HepG2 (cell line): ENCODE data around the gene CCDC17. TPM values are rescaled to one million over a fixed set of nuclear protein-coding genes. Genes with fewer than 3 reads are reported as not detected.

Experiments used
- ATAC-seq: fragments of 200-7000 bp; cut with Tn5 transposase; 3 replicates; pipeline ENCODE4 v1.9.1; 2020; ENCODE audit warnings: mild to moderate bottlenecking, moderate library complexity
- BruUV-seq: library from RNA; stranded (reverse); fragments of 400-500 nt; replicated peaks from 2 replicates; lab custom pipeline; 2021; lab: Mats Ljungman, UMichigan
- CTCF ChIA-PET: fragments of 300-600 bp; formaldehyde crosslinking; extraction: SDS; loops from one replicate; lab custom pipeline; 2021; ENCODE audit warnings: low total read pairs, inconsistent platforms, low intra/inter-chr PET ratio; lab: Yijun Ruan, JAX
- POLR2A ChIA-PET: fragments of 350-600 bp; sonication (Branson Sonifier 250); formaldehyde crosslinking; loops from one replicate; lab custom pipeline; 2020; ENCODE audit warnings: antibody characterized with exemption, inconsistent platforms; lab: Yijun Ruan, JAX
- DNase-seq: peaks from one replicate; pipeline ENCODE4 v3.0.0-alpha.2; 2015; ENCODE audit warnings: low spot score
- FAIRE-seq: peaks from 3 replicates; lab custom pipeline; 2011; peaks lifted over from hg19 to GRCh38; lab: Jason Lieb, UNC
- H2AFZ ChIP-seq: one replicate; pipeline ENCODE4 v1.6.1; 2011; ENCODE audit warnings: low read length, inconsistent platforms
- H3K27ac ChIP-seq: fragments of 300-600 bp; 3 replicates; pipeline ENCODE4 v1.8.0; 2011; ENCODE audit warnings: mixed run types, mild to moderate bottlenecking, mixed read lengths, low read length, inconsistent platforms; ENCODE audit not compliant: insufficient read depth; ENCODE audit errors: extremely low read length
- H3K27me3 ChIP-seq, 2 experiments: fragments of 200-600 bp in 1 of 2; 2 replicates in 1 of 2; 3 replicates in 1 of 2; pipeline versions ENCODE4 v1.6.0 to v1.8.0; 2011; ENCODE audit warnings: low read length in 2 of 2, mild to moderate bottlenecking in 2 of 2, moderate library complexity in 2 of 2, inconsistent platforms in 1 of 2; ENCODE audit not compliant: insufficient read depth in 2 of 2, control insufficient read depth in 1 of 2
- H3K36me3 ChIP-seq, 2 experiments: fragments of 200-600 bp in 1 of 2; replicated peaks in 1 of 2; 2 replicates in 1 of 2; 3 replicates in 1 of 2; pipeline versions ENCODE4 v1.5.1 to v1.8.0; 2011; ENCODE audit warnings: low read length in 2 of 2, inconsistent platforms in 1 of 2; ENCODE audit not compliant: insufficient read depth in 2 of 2, control insufficient read depth in 1 of 2
- H3K4me1 ChIP-seq: 2 replicates; pipeline ENCODE4 v1.5.1; 2012; ENCODE audit warnings: low read length, inconsistent platforms; ENCODE audit not compliant: insufficient read depth
- H3K4me2 ChIP-seq: 2 replicates; pipeline ENCODE4 v1.6.0; 2011; ENCODE audit warnings: low read depth, low read length, inconsistent platforms
- H3K4me3 ChIP-seq, 3 experiments: fragments of 200-600 bp in 1 of 3; sonication (generic), shearing (Covaris generic) in 1 of 3; replicated peaks in 1 of 3; 2 replicates each; pipeline ENCODE4 v1.5.1; 2011 to 2016; ENCODE audit warnings: low read length in 3 of 3, inconsistent platforms in 2 of 3, low read depth in 2 of 3, mild to moderate bottlenecking in 2 of 3, control low read depth in 1 of 3, mixed read lengths in 1 of 3; ENCODE audit not compliant: insufficient read depth in 1 of 3
- H3K79me2 ChIP-seq: one replicate; pipeline ENCODE4 v1.6.1; 2011; ENCODE audit warnings: low read length, inconsistent platforms; ENCODE audit not compliant: insufficient read depth
- H3K9ac ChIP-seq: 2 replicates; pipeline ENCODE4 v1.6.0; 2011; ENCODE audit warnings: mild to moderate bottlenecking, low read depth, low read length, inconsistent platforms; ENCODE audit not compliant: insufficient read depth
- H3K9me3 ChIP-seq: 2 replicates; pipeline ENCODE4 v1.5.1; 2012; ENCODE audit warnings: mild to moderate bottlenecking, low read length
- H4K20me1 ChIP-seq: 2 replicates; pipeline ENCODE4 v1.6.0; 2011; ENCODE audit warnings: inconsistent platforms, mild to moderate bottlenecking, low read length, moderate library complexity; ENCODE audit not compliant: insufficient read depth
- AGO1 ChIP-seq: fragments of 200-400 bp; formaldehyde crosslinking; IDR thresholded peaks from 2 replicates; pipeline ENCODE4 v1.6.1; 2017; ENCODE audit warnings: mild to moderate bottlenecking, low read depth, low read length, moderate library complexity; ENCODE audit not compliant: poor library complexity, severe bottlenecking
- ATF1 ChIP-seq: IDR thresholded peaks from 2 replicates; pipeline ENCODE4 v1.6.1; 2016; ENCODE audit warnings: mild to moderate bottlenecking, control low read depth
- CREB1 ChIP-seq, 2 experiments: fragments of 450-650 bp in 1 of 2; IDR thresholded peaks; 2 replicates each; pipeline ENCODE4 v1.6.1; 2016 to 2017; ENCODE audit warnings: control low read depth in 1 of 2, mild to moderate bottlenecking in 1 of 2, missing compliant biosample characterization in 1 of 2, missing genetic modification characterization in 1 of 2
- CREM ChIP-seq, 2 experiments: sonication (generic) in 1 of 2; formaldehyde crosslinking in 1 of 2; IDR thresholded peaks; 2 replicates each; pipeline versions ENCODE4 v1.4.0 to v1.6.1; 2016 to 2020; ENCODE audit warnings: antibody characterized with exemption in 1 of 2, mild to moderate bottlenecking in 1 of 2, missing genetic modification reagents in 1 of 2
- DNMT3B ChIP-seq: conservative IDR thresholded peaks from 2 replicates; pipeline ENCODE4 v1.6.1; 2016; ENCODE audit warnings: missing biosample characterization, control low read depth
- IKZF4 ChIP-seq: sonication (generic); formaldehyde crosslinking; IDR thresholded peaks from 2 replicates; pipeline ENCODE4 v1.5.1; 2020; ENCODE audit warnings: borderline replicate concordance, mild to moderate bottlenecking, low read depth, missing genetic modification reagents; ENCODE audit errors: not compliant biosample characterization
- MLLT10 ChIP-seq: sonication (generic); formaldehyde crosslinking; IDR thresholded peaks from 2 replicates; pipeline ENCODE4 v1.4.0; 2020; ENCODE audit warnings: missing genetic modification reagents
- NFYB ChIP-seq: sonication (generic); formaldehyde crosslinking; IDR thresholded peaks from 2 replicates; pipeline ENCODE4 v1.4.0; 2020; ENCODE audit warnings: missing genetic modification reagents
- PHF21A ChIP-seq: sonication (generic); formaldehyde crosslinking; IDR thresholded peaks from 2 replicates; pipeline ENCODE4 v1.5.0; 2020; ENCODE audit warnings: mild to moderate bottlenecking, missing genetic modification reagents
- RFXANK ChIP-seq: IDR thresholded peaks from 2 replicates; pipeline ENCODE4 v1.6.1; 2016
- SNAPC2 ChIP-seq: sonication (generic); formaldehyde crosslinking; IDR thresholded peaks from 2 replicates; pipeline ENCODE4 v1.8.1; 2022; ENCODE audit warnings: mild to moderate bottlenecking, missing genetic modification reagents
- SP4 ChIP-seq: sonication (generic); formaldehyde crosslinking; IDR thresholded peaks from 2 replicates; pipeline ENCODE4 v1.8.1; 2023; ENCODE audit warnings: mild to moderate bottlenecking, missing genetic modification reagents
- TEAD2 ChIP-seq: sonication (generic); formaldehyde crosslinking; IDR thresholded peaks from 2 replicates; pipeline ENCODE4 v1.9.0; 2021; ENCODE audit warnings: missing genetic modification reagents
- TOE1 ChIP-seq: sonication (generic); formaldehyde crosslinking; IDR thresholded peaks from 2 replicates; pipeline ENCODE4 v1.4.0; 2020; ENCODE audit warnings: mild to moderate bottlenecking, missing genetic modification reagents
- XRCC5 ChIP-seq: fragments of 200-400 bp; formaldehyde crosslinking; optimal IDR thresholded peaks from 2 replicates; pipeline ENCODE3; 2017; ENCODE audit warnings: mild to moderate bottlenecking, low read length
- ZFP90 ChIP-seq: sonication (generic); formaldehyde crosslinking; IDR thresholded peaks from 2 replicates; pipeline ENCODE4 v1.8.0; 2022; ENCODE audit warnings: missing genetic modification reagents, mild to moderate bottlenecking, inconsistent platforms, borderline replicate concordance
- ZNF33B ChIP-seq: sonication (generic); formaldehyde crosslinking; IDR thresholded peaks from 2 replicates; pipeline ENCODE4 v1.5.1; 2020; ENCODE audit warnings: mild to moderate bottlenecking, missing genetic modification reagents
- ZNF350 ChIP-seq: sonication (generic); formaldehyde crosslinking; IDR thresholded peaks from 2 replicates; pipeline ENCODE4 v1.4.0; 2020; ENCODE audit warnings: mild to moderate bottlenecking, low read depth, missing genetic modification reagents, borderline replicate concordance
- ZNF839 ChIP-seq: sonication (generic); formaldehyde crosslinking; IDR thresholded peaks from 2 replicates; pipeline ENCODE4 v1.4.0; 2020; ENCODE audit warnings: missing genetic modification reagents, mild to moderate bottlenecking, borderline replicate concordance
- WGBS: methylation state at CpG from one replicate; pipeline ENCODE4 v1.1.6; 2017; ENCODE audit warnings: low lambda C conversion rate; 5-methylcytosine and 5-hydroxymethylcytosine counted together
- in situ Hi-C: cut with HindIII; loops from 2 replicates; pipeline ENCODE4 v1.10.0; 2017; ENCODE audit warnings: low pct_unique_long_range_greater_than_20kb; ENCODE audit not compliant: extremely low pct_ligation_motif_present
- intact Hi-C: fragments of 100-400 bp; cut with micrococcal nuclease; formaldehyde crosslinking; loops from one replicate; pipeline ENCODE4 v1.10.0; 2022; ENCODE audit not compliant: unreplicated experiment
- polyA plus RNA-seq, 8 experiments: library from polyadenylated mRNA; depleted of rRNA in 3 of 8; stranded (reverse) in 7 of 8; unstranded in 1 of 8; fragments of >200 nt; fragmentation: Illumina TruSeq in 4 of 8; extraction: Trizol in 4 of 8; gene quantifications; 2 replicates each; pipeline versions ENCODE4 v1.2.1 to v1.2.3, GENCODE V29; 2011 to 2016; ENCODE audit warnings: low read depth in 4 of 8, missing spikeins in 1 of 8, mixed read lengths in 1 of 8; ENCODE audit not compliant: insufficient read depth in 1 of 8
- total RNA-seq, 5 experiments: library from RNA; depleted of rRNA; stranded (reverse); fragments of >200 nt; fragmentation: Illumina TruSeq; extraction: Trizol; gene quantifications; 2 replicates each; pipeline ENCODE4 v1.2.3, GENCODE V29; 2016; ENCODE audit warnings: low read depth in 1 of 5
- TF ChIP-seq, protein P1 (sequence below): IDR thresholded peaks from 2 replicates; pipeline ENCODE4 v1.6.1; 2016; ENCODE audit warnings: missing compliant biosample characterization, missing genetic modification reagents, borderline replicate concordance
- TF ChIP-seq, protein P2 (sequence below): sonication (generic); IDR thresholded peaks from 2 replicates; pipeline ENCODE4 v1.6.1; 2016; ENCODE audit warnings: low read depth, borderline replicate concordance

CCDC17 gene
- total and polyA plus RNA-seq, 2 of the 13 experiments (the other 11 are each of a cell fraction or from before 2014, with no cell fraction given), result 1.5 to 3.3 TPM

- Histone ChIP-seq H3K4me1 (peaks cover 32% of the 10 kb centered on the region), H2AFZ (peak overlapping the region; percentile 97), H4K20me1 (peaks cover 34% of the 10 kb centered on the region), H3K9ac (peak overlapping the region; percentile 99), H3K27me3 (no peaks in the 10 kb centered on the region; a peak in 2 of 5 replicates), H3K36me3 (peaks cover 0 to 5% of the 10 kb centered on the region in 2 experiments; a peak in 2 of 5 replicates), H3K4me3 (peak overlapping the region; percentile 90 to 96 (median 95)), H3K4me2 (peak overlapping the region; percentile 82), H3K79me2 (peaks cover 42% of the 10 kb centered on the region), H3K27ac (peak overlapping the region; percentile 98), H3K9me3 (no peaks in the 10 kb centered on the region)
- DNase-seq, result peak; percentile 95
- FAIRE-seq, result peak; percentile 91
- 0% methylated on average over 16 of the region's 19 CpGs for WGBS
- intact Hi-C loops, result loop anchor here (5.0 kb wide), 1 partner anchor 169 kb away; the partner anchor contains the start of gene IPP
- BruUV-seq, result TSS peak; percentile 84
- ATAC-seq, result peak; percentile 90
- in situ Hi-C loops, result loop anchor here (25.0 kb wide), 1 partner anchor 221 kb away; no protein-coding TSS in a partner anchor
- CTCF ChIA-PET, result no interaction called here
- POLR2A ChIA-PET, result interaction anchor here (0.6 to 4.5 kb wide), 19 partner anchors 9 to 571 kb away, joined by 3 to 79 read pairs (median 5); partner anchors contain the start of genes AKR1A1, CCDC163, GPBP1L1 and MMACHC
- TF ChIP-seq AGO1, result no peak
- peak; percentile 88 for TF ChIP-seq CREB1 (IDR thresholded peaks at IDR 0.05)
- peak; percentile 99 for TF ChIP-seq CREB1 (CRISPR knock-in tag; IDR thresholded peaks at IDR 0.05)
- peak; percentile 33 for TF ChIP-seq XRCC5
- no peak for TF ChIP-seq TOE1 (CRISPR knock-in tag)
- TF ChIP-seq ATF1 (CRISPR knock-in tag), result peak; percentile 90
- peak; percentile 100 for TF ChIP-seq RFXANK (CRISPR knock-in tag)
- TF ChIP-seq ZNF33B, result no peak
- TF ChIP-seq DNMT3B (CRISPR knock-in tag), result no peak
- TF ChIP-seq MLLT10 (CRISPR knock-in tag), result no peak
- TF ChIP-seq ZFP90 (CRISPR knock-in tag), result 0 out of 2 replicates have a peak, but pooled peaks have one; percentile 11
- TF ChIP-seq SP4 (CRISPR knock-in tag), result peak; percentile 48; the same call in 1 of the 2 replicates
- TF ChIP-seq, protein P1, sequence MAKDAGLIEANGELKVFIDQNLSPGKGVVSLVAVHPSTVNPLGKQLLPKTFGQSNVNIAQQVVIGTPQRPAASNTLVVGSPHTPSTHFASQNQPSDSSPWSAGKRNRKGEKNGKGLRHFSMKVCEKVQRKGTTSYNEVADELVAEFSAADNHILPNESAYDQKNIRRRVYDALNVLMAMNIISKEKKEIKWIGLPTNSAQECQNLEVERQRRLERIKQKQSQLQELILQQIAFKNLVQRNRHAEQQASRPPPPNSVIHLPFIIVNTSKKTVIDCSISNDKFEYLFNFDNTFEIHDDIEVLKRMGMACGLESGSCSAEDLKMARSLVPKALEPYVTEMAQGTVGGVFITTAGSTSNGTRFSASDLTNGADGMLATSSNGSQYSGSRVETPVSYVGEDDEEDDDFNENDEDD (CRISPR knock-in tag), result peak; percentile 76; the same call in 1 of the 2 replicates
- 0 out of 2 replicates have a peak, but pooled peaks have one; percentile 11 for TF ChIP-seq PHF21A
- TF ChIP-seq ZNF350 (CRISPR knock-in tag), result 0 out of 2 replicates have a peak, but pooled peaks have one; percentile 19
- TF ChIP-seq ZNF839 (CRISPR knock-in tag), result no peak
- TF ChIP-seq, protein P2, sequence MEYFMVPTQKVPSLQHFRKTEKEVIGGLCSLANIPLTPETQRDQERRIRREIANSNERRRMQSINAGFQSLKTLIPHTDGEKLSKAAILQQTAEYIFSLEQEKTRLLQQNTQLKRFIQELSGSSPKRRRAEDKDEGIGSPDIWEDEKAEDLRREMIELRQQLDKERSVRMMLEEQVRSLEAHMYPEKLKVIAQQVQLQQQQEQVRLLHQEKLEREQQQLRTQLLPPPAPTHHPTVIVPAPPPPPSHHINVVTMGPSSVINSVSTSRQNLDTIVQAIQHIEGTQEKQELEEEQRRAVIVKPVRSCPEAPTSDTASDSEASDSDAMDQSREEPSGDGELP, result peak; percentile 88
- no peak for TF ChIP-seq IKZF4 (CRISPR knock-in tag)
- TF ChIP-seq NFYB (CRISPR knock-in tag), result peak; percentile 83
- TF ChIP-seq CREM (IDR thresholded peaks at IDR 0.05), result peak; percentile 92
- no peak for TF ChIP-seq CREM (CRISPR knock-in tag; IDR thresholded peaks at IDR 0.05)
- TF ChIP-seq SNAPC2 (CRISPR knock-in tag), result 0 out of 2 replicates have a peak, but pooled peaks have one; percentile 15
- no peak for TF ChIP-seq TEAD2
Measured at GRCh38 chr1:45583264-45583665, 40.6 kb downstream of the CCDC17 start.
